GM12891 (cell line): Measurements from ENCODE around the gene RAB11FIP3.

Experiments
- POLR2A ChIP-seq: IDR thresholded peaks from 2 replicates; pipeline ENCODE4 v1.6.1; 2011; ENCODE audit warnings: low read depth, low read length, control low read depth
- POU2F2 ChIP-seq: IDR thresholded peaks from 2 replicates; pipeline ENCODE4 v1.6.1; 2011; ENCODE audit warnings: low read depth, mild to moderate bottlenecking, control low read depth, low read length, moderate library complexity
- SPI1 ChIP-seq: IDR thresholded peaks from 2 replicates; pipeline ENCODE4 v1.6.1; 2011; ENCODE audit warnings: low read depth, low read length, control low read depth

DNA sequence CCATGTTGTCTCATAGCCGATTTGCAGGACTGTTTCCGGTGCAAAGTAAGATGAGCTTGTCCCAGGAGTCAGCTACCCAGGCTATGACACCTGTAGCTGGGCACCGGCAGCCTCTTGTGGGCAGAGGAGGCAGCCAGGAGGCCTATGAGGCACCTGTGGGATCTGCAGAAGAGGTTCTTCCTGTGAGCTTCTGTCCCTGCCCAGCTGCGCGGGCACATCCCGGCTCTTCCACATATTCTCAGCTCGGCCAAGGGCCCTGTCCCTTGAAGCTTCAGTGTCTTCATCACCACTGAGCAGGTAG is 80.7 kb downstream of the RAB11FIP3 start:
- no peak for TF ChIP-seq POLR2A
- no peak for TF ChIP-seq SPI1
- TF ChIP-seq POU2F2, result no peak
